B cell (primary cell): ENCODE results near the gene GPR150. TPM values are rescaled to one million over a fixed set of nuclear protein-coding genes. Genes with fewer than 3 reads are reported as not detected.

ENCODE experiments used
- ATAC-seq: fragments of 200-7000 bp; cut with Tn5 transposase; one replicate; pipeline ENCODE4 v1.10.0; 2021; ENCODE audit warnings: low read depth, mild to moderate bottlenecking, moderate number of reproducible peaks, moderate library complexity
- CTCF ChIA-PET: fragments of 350-600 bp; sonication (Branson Sonifier 250); formaldehyde crosslinking; loops from one replicate; lab custom pipeline; 2021; ENCODE audit warnings: antibody characterized with exemption, inconsistent platforms; lab: Charles Lee
- POLR2A ChIA-PET: fragments of 350-600 bp; sonication (Branson Sonifier 250); formaldehyde crosslinking; loops from one replicate; lab custom pipeline; 2021; ENCODE audit warnings: antibody characterized with exemption; lab: Charles Lee
- DNase-seq: peaks from one replicate; pipeline ENCODE4 v3.0.0; 2013
- H2AFZ ChIP-seq: 2 replicates; pipeline ENCODE4 v1.6.1; 2012; ENCODE audit warnings: mild to moderate bottlenecking, low read depth, low read length; ENCODE audit not compliant: insufficient read depth, poor library complexity, severe bottlenecking
- H3K27ac ChIP-seq, 2 donors: 1 replicate in 1 of 2; 2 replicates in 1 of 2; pipeline ENCODE4 v1.5.1; 2012 to 2013; ENCODE audit warnings: low read length in 2 of 2, mild to moderate bottlenecking in 2 of 2, moderate library complexity in 1 of 2
- H3K27me3 ChIP-seq, 4 experiments: fragments of 200-600 bp in 1 of 4; sonication (generic) in 1 of 4; replicated peaks in 1 of 4; 1 replicate in 2 of 4; 2 replicates in 2 of 4; pipeline versions ENCODE4 v1.6.1 to v1.7.0; 2013 to 2016; ENCODE audit warnings: low read length in 3 of 4, mild to moderate bottlenecking in 2 of 4, mixed read lengths in 1 of 4, moderate library complexity in 1 of 4; ENCODE audit not compliant: insufficient read depth in 4 of 4, control insufficient read depth in 3 of 4; ENCODE audit errors: control extremely low read depth in 1 of 4
- H3K36me3 ChIP-seq, 2 experiments: replicated peaks in 1 of 2; 1 replicate in 1 of 2; 2 replicates in 1 of 2; pipeline versions ENCODE4 v1.6.1 to v1.7.1; 2013; ENCODE audit warnings: low read length in 1 of 2; ENCODE audit not compliant: insufficient read depth in 2 of 2, control insufficient read depth in 1 of 2; ENCODE audit errors: control extremely low read depth in 1 of 2, extremely low read depth in 1 of 2
- H3K4me1 ChIP-seq, 2 donors: fragments of 200-600 bp in 1 of 2; sonication (generic) in 1 of 2; 1 replicate in 1 of 2; 2 replicates in 1 of 2; pipeline versions ENCODE4 v1.5.1 to v1.6.1; 2013 to 2017; ENCODE audit warnings: low read length in 2 of 2; ENCODE audit not compliant: control insufficient read depth in 2 of 2, insufficient read depth in 2 of 2
- H3K4me2 ChIP-seq: replicated peaks from 2 replicates; pipeline ENCODE3; 2012; ENCODE audit warnings: mild to moderate bottlenecking, low read depth, low read length; ENCODE audit not compliant: poor library complexity, severe bottlenecking
- H3K4me3 ChIP-seq, 5 experiments: fragments of 200-600 bp in 1 of 5; sonication (generic) in 1 of 5; 1 replicate in 3 of 5; 2 replicates in 2 of 5; pipeline versions ENCODE4 v1.5.1 to v1.7.0; 2011 to 2016; ENCODE audit warnings: low read length in 4 of 5, mild to moderate bottlenecking in 4 of 5, low read depth in 2 of 5, control low read depth in 1 of 5, moderate library complexity in 1 of 5; ENCODE audit not compliant: insufficient read depth in 1 of 5; ENCODE audit errors: control extremely low read depth in 1 of 5, extremely low read depth in 1 of 5
- H3K79me2 ChIP-seq: fragments of 200-600 bp; sonication (generic); one replicate; pipeline ENCODE4 v1.6.0; 2016; ENCODE audit warnings: low read length; ENCODE audit not compliant: control insufficient read depth, insufficient read depth
- H3K9ac ChIP-seq: fragments of 200-600 bp; sonication (generic); 2 replicates; pipeline ENCODE4 v1.6.1; 2017; ENCODE audit warnings: mild to moderate bottlenecking, low read length, moderate library complexity
- H3K9me3 ChIP-seq, 3 donors: one replicate each; pipeline versions ENCODE4 v1.6.1 to v1.7.1; 2013; ENCODE audit warnings: low read length in 2 of 3; ENCODE audit not compliant: control insufficient read depth in 2 of 3, insufficient read depth in 1 of 3; ENCODE audit errors: control extremely low read depth in 1 of 3
- H4K20me1 ChIP-seq: 2 replicates; pipeline ENCODE4 v1.6.0; 2012; ENCODE audit warnings: mild to moderate bottlenecking, low read length; ENCODE audit not compliant: insufficient read depth, control insufficient read depth, poor library complexity, severe bottlenecking
- H3K27ac Mint-ChIP-seq: one replicate; pipeline ENCODE4 v1.8.0; 2021; ENCODE audit warnings: mixed read lengths
- H3K27me3 Mint-ChIP-seq: one replicate; pipeline ENCODE4 v1.8.0; 2021; ENCODE audit warnings: mixed read lengths
- H3K4me1 Mint-ChIP-seq: one replicate; pipeline ENCODE4 v1.8.0; 2021; ENCODE audit warnings: mixed read lengths
- H3K4me3 Mint-ChIP-seq: one replicate; pipeline ENCODE4 v1.8.0; 2021; ENCODE audit warnings: mixed read lengths
- H3K9me3 Mint-ChIP-seq: one replicate; pipeline ENCODE4 v1.8.0; 2022; ENCODE audit warnings: mixed read lengths; ENCODE audit not compliant: insufficient read depth
- EZH2 ChIP-seq: IDR thresholded peaks from 2 replicates; pipeline ENCODE4 v1.6.1; 2012; ENCODE audit warnings: borderline replicate concordance, low read depth, mild to moderate bottlenecking, moderate library complexity, low read length; ENCODE audit not compliant: insufficient read depth, poor library complexity, severe bottlenecking
- WGBS: methylation state at CpG from one replicate; pipeline ENCODE4 v1.1.5; 2013; ENCODE audit warnings: missing lambda C conversion rate; ENCODE audit not compliant: insufficient coverage; 5-methylcytosine and 5-hydroxymethylcytosine counted together
- intact Hi-C: fragments of 100-400 bp; cut with micrococcal nuclease; formaldehyde crosslinking; loops from one replicate; pipeline ENCODE4 v1.10.0; 2022
- polyA plus RNA-seq: library from polyadenylated mRNA; depleted of rRNA; stranded (reverse); fragments of >200 nt; gene quantifications from 2 replicates; pipeline ENCODE4 v1.2.3, GENCODE V29; 2012
- total RNA-seq, 2 donors: library from RNA; stranded (reverse); fragments of 120-200 nt in 1 of 2; gene quantifications; 1 replicate in 1 of 2; 2 replicates in 1 of 2; pipeline versions ENCODE4 v1.2.3 to v1.2.4, GENCODE V29; 2013 to 2022
- TF ChIP-seq, protein P1 (sequence below): fragments of 200-600 bp; IDR thresholded peaks from one replicate; pipeline ENCODE4 v1.8.0; 2022; ENCODE audit warnings: antibody characterized with exemption, mild to moderate bottlenecking

Gene GPR150
- total and polyA plus RNA-seq, 2 donors (not counting 1 experiment from before 2014, with no cell fraction given) = 0.27 to 0.86 TPM

DNA sequence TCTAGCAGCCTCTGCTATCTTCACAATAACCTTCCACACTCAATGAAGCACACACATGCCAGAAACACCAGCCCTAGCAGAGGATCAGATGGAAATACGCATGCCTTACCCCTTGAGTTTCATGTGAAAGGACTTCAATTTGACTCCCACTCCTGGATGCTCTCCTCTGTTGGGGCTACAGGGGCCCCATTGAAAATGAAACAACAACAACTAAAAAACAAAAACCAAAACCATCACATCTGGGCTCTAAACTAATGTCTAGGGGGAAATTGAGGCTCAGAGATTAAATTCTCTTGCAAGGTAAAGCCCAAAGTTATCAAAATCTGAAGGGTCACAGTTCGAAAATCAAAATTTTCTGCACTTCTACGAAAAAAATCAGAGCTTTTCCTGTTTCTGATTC, 18.7 kb downstream of the GPR150 start:
- no peak overlapping the region for H3K27ac Mint-ChIP-seq
- H3K79me2 ChIP-seq = no peaks in the 10 kb centered on the region
- intact Hi-C loops = no loop called here
- no peaks in the 10 kb centered on the region for H3K36me3 ChIP-seq
- TF ChIP-seq, protein P1, sequence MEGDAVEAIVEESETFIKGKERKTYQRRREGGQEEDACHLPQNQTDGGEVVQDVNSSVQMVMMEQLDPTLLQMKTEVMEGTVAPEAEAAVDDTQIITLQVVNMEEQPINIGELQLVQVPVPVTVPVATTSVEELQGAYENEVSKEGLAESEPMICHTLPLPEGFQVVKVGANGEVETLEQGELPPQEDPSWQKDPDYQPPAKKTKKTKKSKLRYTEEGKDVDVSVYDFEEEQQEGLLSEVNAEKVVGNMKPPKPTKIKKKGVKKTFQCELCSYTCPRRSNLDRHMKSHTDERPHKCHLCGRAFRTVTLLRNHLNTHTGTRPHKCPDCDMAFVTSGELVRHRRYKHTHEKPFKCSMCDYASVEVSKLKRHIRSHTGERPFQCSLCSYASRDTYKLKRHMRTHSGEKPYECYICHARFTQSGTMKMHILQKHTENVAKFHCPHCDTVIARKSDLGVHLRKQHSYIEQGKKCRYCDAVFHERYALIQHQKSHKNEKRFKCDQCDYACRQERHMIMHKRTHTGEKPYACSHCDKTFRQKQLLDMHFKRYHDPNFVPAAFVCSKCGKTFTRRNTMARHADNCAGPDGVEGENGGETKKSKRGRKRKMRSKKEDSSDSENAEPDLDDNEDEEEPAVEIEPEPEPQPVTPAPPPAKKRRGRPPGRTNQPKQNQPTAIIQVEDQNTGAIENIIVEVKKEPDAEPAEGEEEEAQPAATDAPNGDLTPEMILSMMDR = no peak
- no peak for TF ChIP-seq EZH2
- H2AFZ ChIP-seq = no peak overlapping the region
- CTCF ChIA-PET = no interaction called here
- H3K4me1 ChIP-seq = no peaks in the 10 kb centered on the region
- H3K4me3 ChIP-seq = no peak overlapping the region
- 58% methylated on average over 3 of the region's 3 CpGs for WGBS
- no peaks in the 10 kb centered on the region for H3K9me3 Mint-ChIP-seq
- no peaks in the 10 kb centered on the region for H3K27me3 ChIP-seq
- H3K27me3 Mint-ChIP-seq = peaks cover 8% of the 10 kb centered on the region
- no peak overlapping the region for H3K9ac ChIP-seq
- H4K20me1 ChIP-seq = no peaks in the 10 kb centered on the region
- ATAC-seq (no peak), DNase-seq (no peak)
- H3K4me3 Mint-ChIP-seq = no peak overlapping the region
- POLR2A ChIA-PET = no interaction called here
- no peaks in the 10 kb centered on the region for H3K4me1 Mint-ChIP-seq
- H3K27ac ChIP-seq = no peak overlapping the region
- H3K4me2 ChIP-seq = no peak overlapping the region
- no peaks in the 10 kb centered on the region for H3K9me3 ChIP-seq

- no peak overlapping the region for H3K27ac ChIP-seq
- no peak for TF ChIP-seq EZH2
- TF ChIP-seq, protein P1 = no peak
- Mint-ChIP-seq H3K4me3 (no peak overlapping the region), H3K27ac (no peak overlapping the region), H3K9me3 (no peaks in the 10 kb centered on the region), H3K4me1 (peaks cover 14% of the 10 kb centered on the region), H3K27me3 (peaks cover 6% of the 10 kb centered on the region)
- no peak overlapping the region for H2AFZ ChIP-seq
- no peak for DNase-seq
- no peak overlapping the region for H3K4me2 ChIP-seq
- ChIA-PET POLR2A (no interaction called here), CTCF (interaction anchor here (1.1 to 7.7 kb wide), 7 partner anchors 17 to 694 kb away, joined by 3 to 127 read pairs (median 4); no protein-coding TSS in a partner anchor)
- H3K79me2 ChIP-seq = no peaks in the 10 kb centered on the region
- ATAC-seq = no peak
- no peaks in the 10 kb centered on the region for H3K27me3 ChIP-seq
- no peaks in the 10 kb centered on the region for H4K20me1 ChIP-seq
- no peak overlapping the region for H3K4me3 ChIP-seq
- H3K9ac ChIP-seq = no peak overlapping the region
- WGBS = 100% methylated on average over 2 of the region's 5 CpGs
- no peaks in the 10 kb centered on the region for H3K36me3 ChIP-seq
- H3K4me1 ChIP-seq = peaks cover 7 to 12% of the 10 kb centered on the region in 2 donors
- intact Hi-C loops = loop anchor here (5.0 to 10.0 kb wide), 3 partner anchors 696 to 1543 kb away; partner anchors contain the start of gene RIOK2
- H3K9me3 ChIP-seq = peaks cover 0 to 6% (median 0%) of the 10 kb centered on the region in 3 donors
These were observed 21.9 kb downstream of the GPR150 start for GRCh38 chr5:95641741-95642220.
